ENCODE measurements around the gene ATP1A1. TPM values are rescaled to one million over a fixed set of nuclear protein-coding genes. Genes with fewer than 3 reads are reported as not detected.
A peak's percentile ranks its signal among the peaks of the same experiment; 100 is the strongest.

ATP1A1 gene
- total RNA-seq, 1 donor from 2014 or later = 138 TPM

DNA sequence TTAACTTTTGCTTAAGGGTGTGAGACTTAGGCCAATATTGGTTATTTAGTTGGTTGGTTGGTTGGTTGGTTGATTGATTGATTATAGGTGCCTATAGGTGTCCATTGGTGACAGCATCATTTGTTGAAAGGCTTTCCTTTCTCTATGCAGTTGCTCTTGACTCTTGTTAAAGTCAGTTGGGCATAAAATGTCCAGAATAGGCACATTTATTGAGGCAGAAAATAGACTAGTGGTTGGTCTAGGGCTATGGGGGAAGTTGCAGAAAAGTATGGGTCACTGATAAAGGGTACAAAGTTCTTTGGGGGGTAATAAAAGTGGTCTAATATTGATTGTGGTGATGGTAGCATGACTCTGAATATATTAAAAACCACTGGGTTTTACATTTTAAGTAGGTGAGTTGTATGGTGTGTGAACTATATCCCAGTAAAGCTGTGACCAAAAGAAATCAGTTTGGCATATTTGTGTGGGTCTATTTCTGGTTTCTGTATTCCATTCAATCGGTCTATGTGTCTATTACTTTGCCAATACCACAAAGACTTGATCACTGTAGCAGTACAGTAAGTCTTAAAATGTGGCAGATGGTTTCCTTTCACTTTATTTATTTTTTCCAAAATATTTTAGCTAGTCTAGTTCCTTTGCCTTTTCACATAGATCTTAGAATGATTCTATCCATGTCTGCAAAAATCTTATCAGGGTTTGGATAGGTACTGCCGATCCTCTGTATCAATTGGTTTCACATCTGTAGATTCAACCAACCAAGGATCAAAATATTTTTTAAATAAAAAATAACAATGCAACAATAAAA, 63.0 kb downstream of the ATP1A1 start:
- no peak for DNase-seq (ENCODE audit: low read depth in 2 of 2)

DNA sequence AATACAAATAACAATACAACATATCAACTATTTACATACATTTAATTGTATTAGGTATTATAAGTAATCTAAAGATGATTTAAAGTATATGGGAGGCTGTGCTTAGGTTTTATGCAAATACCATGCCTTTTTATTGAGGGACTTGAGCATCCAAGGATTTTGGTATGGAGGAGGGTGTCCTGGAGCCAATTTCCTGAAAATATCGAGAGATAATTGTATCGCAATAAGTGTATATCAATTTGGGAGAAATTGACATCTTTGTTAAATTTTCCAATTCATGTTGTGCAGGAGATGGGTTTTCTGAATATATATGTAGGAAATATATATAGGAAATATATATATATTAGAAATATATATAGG, 63.5 kb downstream of the ATP1A1 start:
- no peak for DNase-seq (ENCODE audit: low read depth in 2 of 2)

DNA sequence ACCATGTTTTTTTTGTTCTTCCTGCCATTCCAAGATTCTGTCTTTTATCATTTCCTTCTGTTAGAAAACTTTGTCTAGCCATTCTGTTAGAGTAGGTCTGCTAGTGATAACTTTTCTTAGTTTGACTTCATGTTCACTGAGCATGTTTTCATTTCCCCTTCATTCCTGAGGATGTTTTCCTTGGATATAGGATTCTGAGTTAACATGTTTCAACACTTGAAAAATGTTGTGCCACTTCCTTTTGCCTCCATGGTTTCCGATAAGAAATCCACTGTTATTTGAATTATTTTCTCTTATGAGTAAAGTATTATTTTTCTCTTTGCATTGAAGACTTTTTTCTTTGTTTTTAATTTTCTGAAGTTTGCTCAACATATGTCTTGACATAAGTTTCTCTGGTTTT, 66.7 kb downstream of the ATP1A1 start:
- DNase-seq (ENCODE audit: low read depth in 2 of 2) = peak in 1 of 2 donors; percentile 8

DNA sequence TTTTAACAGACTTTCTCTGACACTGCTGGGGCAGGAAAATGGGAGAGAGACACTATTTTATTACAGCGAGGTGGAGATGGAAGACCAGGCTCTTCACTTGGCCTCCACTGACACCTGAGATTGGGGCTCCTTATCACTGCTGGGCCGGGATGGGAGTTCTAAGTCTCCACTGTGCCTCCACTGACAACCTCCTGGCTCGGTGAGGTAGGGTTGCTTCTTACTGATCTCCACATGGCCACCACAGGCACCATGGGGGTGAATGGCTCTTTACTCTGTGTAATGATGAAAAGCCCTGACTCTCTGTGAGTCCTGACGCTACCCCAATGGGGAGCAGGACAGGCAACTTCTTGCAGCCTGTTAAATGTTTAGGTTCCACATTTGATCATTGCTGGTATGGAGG, 67.7 kb downstream of the ATP1A1 start:
- DNase-seq (ENCODE audit: low read depth in 2 of 2) = no peak

DNA sequence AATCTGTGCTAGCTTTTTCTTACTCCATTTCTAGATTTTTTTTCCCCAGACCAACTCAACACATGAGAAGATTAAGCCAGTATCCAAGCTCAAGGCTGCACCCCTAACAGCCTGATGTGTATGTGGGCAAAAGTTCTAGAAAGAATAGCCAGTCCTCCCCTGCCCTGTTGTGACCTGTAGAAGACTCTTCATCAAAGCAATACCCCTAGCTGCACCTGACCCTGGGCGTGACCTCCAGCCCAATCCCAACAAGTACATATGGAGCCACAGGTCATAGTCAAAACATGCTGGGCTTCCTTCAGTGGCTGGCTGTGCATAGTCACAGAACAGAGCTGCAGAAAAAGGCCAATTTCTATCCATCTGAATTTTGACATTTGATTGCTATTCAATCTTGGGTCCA, 72.5 kb downstream of the ATP1A1 start:
- no peak for DNase-seq (ENCODE audit: low read depth in 2 of 2)

DNA sequence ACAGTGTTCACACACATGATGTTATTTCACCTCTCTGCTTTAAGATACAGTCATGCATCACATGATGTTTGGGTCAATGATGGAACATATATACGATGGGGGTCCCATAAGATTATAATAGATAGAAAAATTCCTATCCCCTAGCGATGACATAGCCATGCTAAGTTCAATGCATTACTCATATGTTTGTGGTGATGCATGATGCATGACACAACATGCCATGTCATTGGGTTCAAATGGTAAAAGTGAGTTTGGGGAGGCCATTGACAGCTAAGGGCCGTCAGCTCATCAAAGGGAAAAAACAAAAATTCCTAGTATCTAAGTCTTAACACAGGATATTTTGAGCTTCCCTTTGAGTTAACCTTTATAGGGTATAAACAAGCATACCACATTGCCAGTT, 73.6 kb downstream of the ATP1A1 start:
- no peak for DNase-seq (ENCODE audit: low read depth in 2 of 2)

DNA sequence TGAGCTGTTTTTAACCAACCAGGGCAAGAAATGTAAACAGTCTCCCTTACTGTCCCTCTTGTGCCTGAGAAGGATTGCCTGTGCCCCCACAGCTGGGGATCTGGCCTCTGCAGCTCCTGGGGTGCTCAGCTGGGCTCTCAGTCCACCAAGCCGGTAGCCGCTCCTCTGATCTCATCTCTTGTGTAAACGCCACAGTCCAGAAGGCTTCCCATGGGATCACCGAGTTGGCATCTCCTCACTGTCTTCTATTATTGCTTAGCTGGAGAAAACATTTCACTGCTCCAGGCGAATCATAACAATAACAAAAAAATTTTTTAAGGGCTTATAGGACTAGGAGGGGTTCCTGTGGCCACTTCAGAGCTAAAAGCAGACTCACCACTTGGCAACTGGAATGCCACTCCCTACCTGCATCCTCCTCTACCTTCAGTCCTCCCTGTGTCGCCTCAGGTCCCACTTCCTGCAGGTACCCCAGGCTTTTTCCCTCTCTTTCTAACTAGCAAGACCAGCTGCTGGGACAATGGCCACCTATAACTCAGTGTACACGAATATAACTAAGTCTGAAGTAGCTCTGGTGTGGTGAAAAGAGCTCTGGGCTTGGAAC, 75.8 kb downstream of the ATP1A1 start:
- DNase-seq (ENCODE audit: low read depth in 2 of 2) = no peak

DNA sequence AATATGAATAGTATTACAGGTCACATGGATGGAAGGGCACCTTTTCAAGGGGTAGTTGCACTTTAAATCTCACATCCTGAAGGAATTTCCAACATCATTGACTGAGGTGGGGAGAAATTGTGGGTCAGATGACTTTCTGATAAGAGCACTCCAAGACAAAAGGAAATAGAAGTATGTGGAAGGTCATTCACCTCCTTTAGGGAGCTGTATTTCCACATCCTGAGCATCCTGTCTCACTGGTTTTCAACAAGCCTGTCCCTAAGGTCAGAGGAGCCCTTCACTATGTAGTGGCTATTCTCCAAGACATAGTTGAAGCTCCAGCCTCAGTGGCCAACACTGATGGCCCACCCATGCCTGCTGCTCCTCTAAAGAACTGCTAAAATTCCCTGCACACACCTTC, 76.5 kb downstream of the ATP1A1 start:
- DNase-seq (ENCODE audit: low read depth in 2 of 2) = no peak

DNA sequence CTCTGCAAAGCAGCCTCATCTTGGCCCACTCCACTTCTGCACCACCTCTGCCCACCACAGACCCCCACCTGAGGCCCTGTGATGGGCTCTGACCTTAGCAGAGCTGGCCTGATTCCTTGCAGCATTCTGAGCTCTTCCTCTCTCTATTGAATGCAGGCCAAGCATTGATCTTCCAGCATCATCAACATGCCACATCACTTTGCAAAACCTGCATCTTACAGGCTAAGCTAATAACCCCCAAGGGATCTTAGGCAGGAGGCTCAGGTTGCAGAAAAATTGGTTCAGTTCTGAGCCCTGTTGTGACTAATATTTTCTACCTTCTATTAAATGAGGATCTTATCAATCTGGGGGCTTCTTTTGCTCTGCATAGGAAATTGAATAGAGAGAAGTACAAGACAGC, 78.7 kb downstream of the ATP1A1 start:
- no peak for DNase-seq (ENCODE audit: low read depth in 2 of 2)

DNA sequence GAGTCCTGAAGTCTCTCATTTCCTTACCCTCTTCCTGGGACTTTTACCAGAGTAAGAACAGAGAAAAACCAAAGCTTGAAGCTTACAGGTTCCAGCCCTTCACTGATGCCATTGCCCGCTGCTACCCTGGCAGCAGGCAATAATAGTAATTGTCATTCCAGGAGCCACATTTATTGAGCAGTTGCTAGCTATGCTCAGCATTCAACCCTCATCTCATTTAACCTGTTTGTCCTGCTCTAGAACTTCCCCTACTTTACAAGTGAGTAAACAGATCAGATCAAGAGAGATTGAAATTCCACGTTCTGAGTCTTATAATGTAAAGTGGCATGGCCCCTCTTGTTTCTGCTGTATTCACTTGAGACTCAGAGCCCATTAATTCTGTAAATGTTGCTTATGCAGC, 80.4 kb downstream of the ATP1A1 start:
- no peak for DNase-seq (ENCODE audit: low read depth in 2 of 2)

DNA sequence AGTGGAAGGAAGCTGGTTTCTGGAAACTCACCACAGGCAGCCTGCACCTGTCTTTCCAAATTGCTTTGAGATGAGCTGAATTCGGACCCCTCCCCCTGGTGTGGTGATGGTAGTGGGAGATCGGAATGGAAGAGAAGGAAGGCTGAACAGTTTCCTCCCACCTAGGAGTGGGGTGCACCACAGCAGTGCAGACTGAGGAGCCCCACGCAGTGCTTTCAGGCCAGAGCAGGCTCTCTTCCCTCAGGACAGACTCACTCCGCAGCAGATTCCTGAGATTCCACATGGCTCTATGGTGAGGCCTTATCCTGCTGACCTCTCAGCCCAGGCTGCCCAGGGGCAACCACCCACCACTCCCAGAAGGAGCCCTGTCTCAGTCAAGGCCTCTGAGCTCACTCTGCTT, 80.9 kb downstream of the ATP1A1 start:
- no peak for DNase-seq (ENCODE audit: low read depth in 2 of 2)

Other genes with a start within 250 kb of the ATP1A1 start
- 16.1 and 20.4 TPM in 2 replicates for gene CD58, start 197.8 kb downstream of the ATP1A1 start, total RNA-seq

All from lung microvascular endothelial cell (primary cell).